HEK293 (cell line): ENCODE data around the gene INPP4B.

ENCODE experiments used
- BCL11A ChIP-seq: fragments of 450-650 bp; formaldehyde crosslinking; IDR thresholded peaks from 2 replicates; pipeline ENCODE4 v1.5.1; 2016; ENCODE audit warnings: low read depth, missing biosample characterization, missing genetic modification characterization
- CTCF ChIP-seq: fragments of 450-650 bp; formaldehyde crosslinking; IDR thresholded peaks from 2 replicates; pipeline ENCODE4 v1.5.1; 2016; ENCODE audit warnings: missing biosample characterization, missing genetic modification characterization
- YY1 ChIP-seq: fragments of 450-650 bp; formaldehyde crosslinking; IDR thresholded peaks from 2 replicates; pipeline ENCODE4 v1.5.1; 2018; ENCODE audit warnings: missing biosample characterization, missing genetic modification characterization
- YY2 ChIP-seq: fragments of 450-650 bp; formaldehyde crosslinking; IDR thresholded peaks from 2 replicates; pipeline ENCODE4 v1.5.1; 2016; ENCODE audit warnings: missing biosample characterization, missing genetic modification characterization
- ZBTB49 ChIP-seq: fragments of 450-650 bp; formaldehyde crosslinking; IDR thresholded peaks from 2 replicates; pipeline ENCODE4 v1.5.1; 2016; ENCODE audit warnings: missing biosample characterization, missing genetic modification characterization, low read depth
- ZNF274 ChIP-seq, 2 experiments: fragments of 200-500 bp in 1 of 2; fragments of 450-650 bp in 1 of 2; sonication (Bioruptor generic) in 1 of 2; formaldehyde crosslinking in 1 of 2; IDR thresholded peaks; 2 replicates each; pipeline versions ENCODE4 v1.5.1 to v1.6.1; 2014 to 2016; ENCODE audit warnings: borderline replicate concordance in 1 of 2, inconsistent platforms in 1 of 2, low read length in 1 of 2, missing biosample characterization in 1 of 2, missing genetic modification characterization in 1 of 2
- ZNF416 ChIP-seq: fragments of 450-650 bp; formaldehyde crosslinking; IDR thresholded peaks from 2 replicates; pipeline ENCODE4 v1.5.1; 2016; ENCODE audit warnings: missing biosample characterization, missing genetic modification characterization
- ZNF423 ChIP-seq: fragments of 450-650 bp; formaldehyde crosslinking; IDR thresholded peaks from 2 replicates; pipeline ENCODE4 v1.5.1; 2016; ENCODE audit warnings: missing biosample characterization, missing genetic modification characterization
- ZNF692 ChIP-seq: fragments of 450-650 bp; formaldehyde crosslinking; IDR thresholded peaks from 2 replicates; pipeline ENCODE4 v1.5.1; 2016; ENCODE audit warnings: missing biosample characterization, missing genetic modification characterization
- ZNF776 ChIP-seq: fragments of 450-650 bp; formaldehyde crosslinking; IDR thresholded peaks from 2 replicates; pipeline ENCODE4 v1.5.0; 2017; ENCODE audit warnings: missing biosample characterization, missing genetic modification characterization, borderline replicate concordance
- ZSCAN18 ChIP-seq: fragments of 450-650 bp; formaldehyde crosslinking; IDR thresholded peaks from 2 replicates; pipeline ENCODE4 v1.5.1; 2016; ENCODE audit warnings: missing biosample characterization, missing genetic modification characterization
- ZSCAN23 ChIP-seq: fragments of 450-650 bp; formaldehyde crosslinking; IDR thresholded peaks from 2 replicates; pipeline ENCODE4 v1.5.1; 2016; ENCODE audit warnings: missing biosample characterization, missing genetic modification characterization
- TF ChIP-seq, protein P1 (sequence below): fragments of 450-650 bp; formaldehyde crosslinking; IDR thresholded peaks from 2 replicates; pipeline ENCODE4 v1.5.1; 2016; ENCODE audit warnings: missing biosample characterization, missing genetic modification characterization

GRCh38 chr4:142044271-142044670, 801.8 kb downstream of the INPP4B start:
- TF ChIP-seq ZSCAN23 (tag by site-specific recombination) (no peak), CTCF (no peak), ZNF274 (IDR thresholded peaks at IDR 0.05; ENCODE audit: low read length) (no peak), ZNF274 (tag by site-specific recombination; IDR thresholded peaks at IDR 0.05; ENCODE audit: borderline replicate concordance) (no peak), YY2 (no peak), ZNF423 (tag by site-specific recombination) (no peak), YY1 (tag by site-specific recombination) (no peak), ZNF776 (no peak), ZNF692 (tag by site-specific recombination) (no peak), ZSCAN18 (tag by site-specific recombination) (no peak), ZNF416 (no peak), ZBTB49 (tag by site-specific recombination) (no peak), BCL11A (tag by site-specific recombination) (no peak)
- TF ChIP-seq, protein P1, sequence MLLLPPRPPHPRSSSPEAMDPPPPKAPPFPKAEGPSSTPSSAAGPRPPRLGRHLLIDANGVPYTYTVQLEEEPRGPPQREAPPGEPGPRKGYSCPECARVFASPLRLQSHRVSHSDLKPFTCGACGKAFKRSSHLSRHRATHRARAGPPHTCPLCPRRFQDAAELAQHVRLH: no peak
